Spleen (tissue), 7 donors: ENCODE measurements around the gene ZNF600.
A peak's percentile ranks its signal among the peaks of the same experiment; 100 is the strongest.
"Not testable (repeated sequence)": the region's sequence is repeated elsewhere in the genome, so short reads cannot be mapped to it uniquely, and the experiment has no call there.

Experiments
- POLR2A ChIP-seq, 3 donors: fragments of 450-650 bp; IDR thresholded peaks; one replicate each; pipeline ENCODE4 v1.5.1; 2017; ENCODE audit warnings: antibody characterized with exemption in 3 of 3, mild to moderate bottlenecking in 1 of 3
- POLR2AphosphoS5 ChIP-seq, 3 donors: sonication (generic); formaldehyde crosslinking; IDR thresholded peaks; one replicate each; pipeline ENCODE4 v1.5.1; 2017; ENCODE audit warnings: antibody characterized with exemption in 3 of 3
- TF ChIP-seq, protein P1 (sequence below), 11 experiments: fragments of 200-600 bp in 7 of 11; fragments of 450-650 bp in 4 of 11; sonication (generic) in 4 of 11; IDR thresholded peaks in 8 of 11; conservative IDR thresholded peaks in 3 of 11; 1 replicate in 7 of 11; 2 replicates in 4 of 11; pipeline versions ENCODE4 v1.4.0 to v1.8.0; 2016 to 2021; ENCODE audit warnings: antibody characterized with exemption in 11 of 11, inconsistent platforms in 4 of 11, mild to moderate bottlenecking in 1 of 11
- donor health status: DM: no; HTN: no; CAD: no; lungs with moderate emphysema.
- donor health status: DM: no; HTN: no; CAD: no.
- donor health status: DM: no; HTN: no; CAD: no.

DNA sequence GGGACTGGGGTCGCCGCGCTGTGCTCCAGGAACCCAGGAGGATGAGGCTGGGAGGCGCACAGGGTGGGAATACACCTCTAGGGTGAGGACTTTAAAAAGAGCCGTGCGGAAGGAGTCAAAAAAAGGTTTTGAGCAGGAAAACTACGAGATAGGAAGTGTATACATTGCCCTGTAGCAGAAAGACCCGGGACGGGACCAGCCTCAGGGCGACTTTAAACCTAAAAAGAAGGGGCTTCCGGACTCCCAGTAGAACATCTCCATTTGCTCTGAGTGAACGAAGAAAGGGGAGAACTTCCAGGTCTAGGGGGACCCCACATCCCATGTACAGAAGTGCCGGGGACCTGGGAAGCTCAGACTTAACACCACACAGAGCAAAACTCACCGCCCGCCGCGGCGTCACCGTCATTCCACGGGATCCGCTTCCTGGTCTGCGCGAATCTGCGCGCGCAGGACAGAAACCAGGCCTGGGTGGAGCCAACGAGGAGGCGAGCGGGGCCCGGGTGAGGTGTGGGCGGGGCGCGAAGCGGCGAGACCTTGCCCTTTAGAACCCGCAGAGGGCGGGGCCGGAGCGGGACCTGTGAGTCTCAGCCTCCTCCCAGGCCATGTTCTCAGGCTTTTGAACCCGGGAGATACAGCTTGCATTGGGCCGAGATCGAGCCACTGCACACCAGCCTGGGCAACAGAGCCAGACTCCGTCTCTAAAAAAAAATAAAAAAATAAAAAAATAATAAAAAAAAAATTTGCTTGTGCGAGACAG is 34.8 kb upstream of the ZNF600 start, which contains the start of gene ZNF28:
- peak; percentile 47 to 78 (median 65) for TF ChIP-seq POLR2AphosphoS5 (IDR thresholded peaks at IDR 0.05)
- TF ChIP-seq, protein P1, sequence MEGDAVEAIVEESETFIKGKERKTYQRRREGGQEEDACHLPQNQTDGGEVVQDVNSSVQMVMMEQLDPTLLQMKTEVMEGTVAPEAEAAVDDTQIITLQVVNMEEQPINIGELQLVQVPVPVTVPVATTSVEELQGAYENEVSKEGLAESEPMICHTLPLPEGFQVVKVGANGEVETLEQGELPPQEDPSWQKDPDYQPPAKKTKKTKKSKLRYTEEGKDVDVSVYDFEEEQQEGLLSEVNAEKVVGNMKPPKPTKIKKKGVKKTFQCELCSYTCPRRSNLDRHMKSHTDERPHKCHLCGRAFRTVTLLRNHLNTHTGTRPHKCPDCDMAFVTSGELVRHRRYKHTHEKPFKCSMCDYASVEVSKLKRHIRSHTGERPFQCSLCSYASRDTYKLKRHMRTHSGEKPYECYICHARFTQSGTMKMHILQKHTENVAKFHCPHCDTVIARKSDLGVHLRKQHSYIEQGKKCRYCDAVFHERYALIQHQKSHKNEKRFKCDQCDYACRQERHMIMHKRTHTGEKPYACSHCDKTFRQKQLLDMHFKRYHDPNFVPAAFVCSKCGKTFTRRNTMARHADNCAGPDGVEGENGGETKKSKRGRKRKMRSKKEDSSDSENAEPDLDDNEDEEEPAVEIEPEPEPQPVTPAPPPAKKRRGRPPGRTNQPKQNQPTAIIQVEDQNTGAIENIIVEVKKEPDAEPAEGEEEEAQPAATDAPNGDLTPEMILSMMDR (IDR thresholded peaks at IDR 0.05 in 8 of 11, conservative IDR thresholded peaks at IDR 0.05 in 3 of 11) = peak in 1 of 11 experiments; percentile 20
- not testable (repeated sequence) for TF ChIP-seq POLR2A (IDR thresholded peaks at IDR 0.05)
